ENCODE measurements around the gene MAD1L1.

MAD1L1 gene

GRCh38 chr7:1855725-1856160 lies 377.0 kb downstream of the MAD1L1 start:
- no peak for DNase-seq (ENCODE audit: low read depth, low spot score)
- in situ Hi-C loops (cut with HindIII; ENCODE audit: low sequenced_read_pairs): no loop called here

DNA sequence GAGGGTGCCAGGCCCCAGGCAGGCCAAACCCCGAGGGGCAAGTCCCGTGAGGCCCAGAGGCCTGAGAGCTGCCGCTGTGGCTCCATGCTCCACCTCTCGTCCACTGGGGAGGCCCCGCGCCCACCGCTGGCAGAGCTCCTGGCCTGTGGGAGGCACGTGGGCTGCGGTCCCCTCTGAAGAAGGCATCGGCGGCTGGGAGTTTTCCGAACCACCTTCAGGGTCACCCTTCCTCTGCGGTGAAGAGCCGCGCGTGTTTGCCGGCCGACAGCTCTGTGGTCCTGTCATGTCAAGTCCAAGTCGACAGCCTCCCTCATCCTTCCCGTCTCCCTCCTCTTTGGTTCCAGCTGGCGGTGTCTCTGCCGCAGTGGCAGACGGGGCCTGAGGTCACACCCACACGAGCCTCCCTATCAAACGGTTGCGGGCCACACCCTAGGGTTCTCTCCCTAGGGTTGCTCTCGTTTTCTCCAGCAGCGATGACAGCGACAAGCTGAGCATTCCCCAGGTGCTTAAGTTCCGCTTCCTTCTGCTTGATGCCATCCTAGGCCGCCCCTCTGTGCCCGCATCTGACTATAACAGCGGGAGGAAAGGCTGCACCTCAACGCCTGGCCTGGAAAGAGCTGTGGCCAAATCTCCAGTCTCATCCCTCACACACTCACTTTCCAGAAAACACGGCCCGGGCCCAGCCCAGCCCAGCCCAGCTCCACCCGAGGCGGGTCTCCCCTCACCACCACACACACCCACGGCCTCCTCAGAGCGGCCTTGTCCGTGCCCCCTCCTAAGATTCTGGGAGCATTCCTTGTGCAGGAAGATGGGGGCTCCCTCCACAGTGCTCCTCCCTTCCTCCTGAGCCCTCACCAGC lies 377.6 kb downstream of the MAD1L1 start:
- no peak for DNase-seq (ENCODE audit: low read depth, low spot score)
- in situ Hi-C loops (cut with HindIII; ENCODE audit: low sequenced_read_pairs): no loop called here

More at GRCh38 chr7:1855725-1856160, 377.0 kb downstream of the MAD1L1 start:
- no peak overlapping the region for H3K4me3 ChIP-seq (ENCODE audit: low read depth, low read length)
- TF ChIP-seq, protein P1, sequence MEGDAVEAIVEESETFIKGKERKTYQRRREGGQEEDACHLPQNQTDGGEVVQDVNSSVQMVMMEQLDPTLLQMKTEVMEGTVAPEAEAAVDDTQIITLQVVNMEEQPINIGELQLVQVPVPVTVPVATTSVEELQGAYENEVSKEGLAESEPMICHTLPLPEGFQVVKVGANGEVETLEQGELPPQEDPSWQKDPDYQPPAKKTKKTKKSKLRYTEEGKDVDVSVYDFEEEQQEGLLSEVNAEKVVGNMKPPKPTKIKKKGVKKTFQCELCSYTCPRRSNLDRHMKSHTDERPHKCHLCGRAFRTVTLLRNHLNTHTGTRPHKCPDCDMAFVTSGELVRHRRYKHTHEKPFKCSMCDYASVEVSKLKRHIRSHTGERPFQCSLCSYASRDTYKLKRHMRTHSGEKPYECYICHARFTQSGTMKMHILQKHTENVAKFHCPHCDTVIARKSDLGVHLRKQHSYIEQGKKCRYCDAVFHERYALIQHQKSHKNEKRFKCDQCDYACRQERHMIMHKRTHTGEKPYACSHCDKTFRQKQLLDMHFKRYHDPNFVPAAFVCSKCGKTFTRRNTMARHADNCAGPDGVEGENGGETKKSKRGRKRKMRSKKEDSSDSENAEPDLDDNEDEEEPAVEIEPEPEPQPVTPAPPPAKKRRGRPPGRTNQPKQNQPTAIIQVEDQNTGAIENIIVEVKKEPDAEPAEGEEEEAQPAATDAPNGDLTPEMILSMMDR (IDR thresholded peaks at IDR 0.05; ENCODE audit: low read depth, low read length): no peak

GRCh38 chr7:1853986-1854865 lies 378.5 kb downstream of the MAD1L1 start:
- H3K4me3 ChIP-seq (ENCODE audit: low read depth, low read length): no peak overlapping the region
- in situ Hi-C loops (cut with HindIII; ENCODE audit: low sequenced_read_pairs): no loop called here
- TF ChIP-seq, protein P1 (IDR thresholded peaks at IDR 0.05; ENCODE audit: low read depth, low read length): no peak
- no peak for DNase-seq (ENCODE audit: low read depth, low spot score)

More for the DNA sequence above, 377.6 kb downstream of the MAD1L1 start:
- H3K4me3 ChIP-seq (ENCODE audit: low read depth, low read length): no peak overlapping the region
- TF ChIP-seq, protein P1 (IDR thresholded peaks at IDR 0.05; ENCODE audit: low read depth, low read length): no peak

- TF ChIP-seq, protein P1 (IDR thresholded peaks at IDR 0.05; ENCODE audit: low read depth, low read length): no peak
- in situ Hi-C loops (cut with HindIII; ENCODE audit: low sequenced_read_pairs): no loop called here
- no peak for DNase-seq (ENCODE audit: low read depth, low spot score)
- H3K4me3 ChIP-seq (ENCODE audit: low read depth, low read length): no peak overlapping the region
These were observed 379.2 kb downstream of the MAD1L1 start for GRCh38 chr7:1853431-1853985.

DNA sequence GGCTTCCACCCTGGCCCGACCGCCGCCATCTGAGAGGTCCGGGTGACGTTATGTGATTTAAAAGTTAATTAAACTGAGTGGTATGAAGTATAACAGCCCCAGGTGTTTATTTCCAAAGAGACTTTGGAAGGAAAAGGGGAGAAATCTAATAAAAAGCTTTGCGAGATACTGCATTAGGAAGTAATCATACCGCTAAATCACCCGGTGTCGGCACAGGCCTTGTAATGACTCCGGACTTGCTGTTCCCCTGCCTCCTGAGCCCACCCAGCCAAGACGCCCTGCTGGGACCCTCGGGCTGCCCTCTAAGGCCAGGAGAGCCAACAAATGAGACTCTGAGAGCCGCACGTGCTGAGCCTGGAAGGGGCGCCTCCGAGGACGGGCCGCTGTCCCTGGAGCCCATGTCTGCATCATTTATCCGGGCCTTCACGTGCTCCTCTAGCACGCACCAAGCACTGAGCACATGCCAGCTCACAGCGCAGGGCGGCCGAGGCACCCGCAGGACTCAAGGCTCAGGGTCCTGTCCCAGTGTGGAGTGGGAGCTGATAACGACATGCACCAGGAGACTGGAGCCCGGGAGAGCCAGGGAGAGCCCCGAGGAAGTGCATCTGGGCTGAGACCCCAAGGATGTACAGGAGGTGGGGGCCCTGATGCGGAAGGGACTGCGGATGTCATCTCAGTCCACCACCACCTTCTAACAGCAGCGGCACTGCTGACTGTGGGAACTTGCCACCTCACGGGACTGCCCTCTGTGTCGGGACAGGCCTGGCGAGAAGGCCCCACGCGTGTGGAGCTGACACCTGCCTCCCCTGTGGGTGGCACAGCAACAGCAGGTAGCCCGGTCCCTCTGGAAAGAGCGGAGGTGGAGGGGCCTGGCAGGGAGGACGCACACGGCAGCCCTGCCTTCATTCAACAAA lies 380.0 kb downstream of the MAD1L1 start:
- TF ChIP-seq, protein P1 (IDR thresholded peaks at IDR 0.05; ENCODE audit: low read depth, low read length): no peak
- no peak overlapping the region for H3K4me3 ChIP-seq (ENCODE audit: low read depth, low read length)
- no peak for DNase-seq (ENCODE audit: low read depth, low spot score)
- in situ Hi-C loops (cut with HindIII; ENCODE audit: low sequenced_read_pairs): no loop called here
